Fibroblast of the aortic adventitia (primary cell): Measurements from ENCODE around the gene UBALD2. TPM values are rescaled to one million over a fixed set of nuclear protein-coding genes. Genes with fewer than 3 reads are reported as not detected.
A peak's percentile ranks its signal among the peaks of the same experiment; 100 is the strongest.
"Not testable (repeated sequence)": the region's sequence is repeated elsewhere in the genome, so short reads cannot be mapped to it uniquely, and the experiment has no call there.

Experiments used
- DNase-seq: peaks from one replicate; pipeline ENCODE4 v3.0.0-alpha.2; 2010; ENCODE audit warnings: low read depth
- H3K4me3 ChIP-seq: 2 replicates; pipeline ENCODE4 v1.5.1; 2011; ENCODE audit warnings: low read depth, mild to moderate bottlenecking, control low read depth, low read length, moderate library complexity
- CTCF ChIP-seq: IDR thresholded peaks from 2 replicates; pipeline ENCODE4 v1.5.1; 2011; ENCODE audit warnings: mild to moderate bottlenecking, low read length, control low read depth, inconsistent platforms; ENCODE audit not compliant: insufficient read depth
- total RNA-seq: library from RNA; depleted of rRNA; stranded (reverse); fragments of >200 nt; gene quantifications from 2 replicates; pipeline ENCODE4 v1.2.3, GENCODE V29; 2012; ENCODE audit warnings: low replicate concordance

The UBALD2 gene
- total RNA-seq, 1 donor: 3.7 TPM

- TF ChIP-seq CTCF: no peak
- DNase-seq: no peak
- no peak overlapping the region for H3K4me3 ChIP-seq
These were observed 2.3 kb upstream of the UBALD2 start for GRCh38 chr17:76262732-76263344.

- no peak for TF ChIP-seq CTCF
- H3K4me3 ChIP-seq: no peak overlapping the region
- no peak for DNase-seq
These were observed 1.3 kb upstream of the UBALD2 start for GRCh38 chr17:76263896-76264295.

GRCh38 chr17:76264425-76264754 is 758 bp upstream of the UBALD2 start:
- no peak for TF ChIP-seq CTCF
- no peak for DNase-seq
- H3K4me3 ChIP-seq: peak overlapping the region; percentile 47

- no peak for TF ChIP-seq CTCF
- DNase-seq: peak; percentile 52
- peak overlapping the region; percentile 80 for H3K4me3 ChIP-seq
These were observed 586 bp downstream of the UBALD2 start for GRCh38 chr17:76265624-76266243.

- DNase-seq: peak; percentile 46
- TF ChIP-seq CTCF: no peak
- peak overlapping the region; percentile 80 for H3K4me3 ChIP-seq
These were observed 1.2 kb downstream of the UBALD2 start for GRCh38 chr17:76266244-76266938.

GRCh38 chr17:76267051-76267576 is 2.0 kb downstream of the UBALD2 start:
- no peak for TF ChIP-seq CTCF
- peak overlapping the region; percentile 80 for H3K4me3 ChIP-seq
- DNase-seq: no peak

- not testable (repeated sequence) for H3K4me3 ChIP-seq, DNase-seq
These were observed 2.4 kb downstream of the UBALD2 start for GRCh38 chr17:76267581-76268001.
